ENCODE measurements around the gene KIRREL1.

DNA sequence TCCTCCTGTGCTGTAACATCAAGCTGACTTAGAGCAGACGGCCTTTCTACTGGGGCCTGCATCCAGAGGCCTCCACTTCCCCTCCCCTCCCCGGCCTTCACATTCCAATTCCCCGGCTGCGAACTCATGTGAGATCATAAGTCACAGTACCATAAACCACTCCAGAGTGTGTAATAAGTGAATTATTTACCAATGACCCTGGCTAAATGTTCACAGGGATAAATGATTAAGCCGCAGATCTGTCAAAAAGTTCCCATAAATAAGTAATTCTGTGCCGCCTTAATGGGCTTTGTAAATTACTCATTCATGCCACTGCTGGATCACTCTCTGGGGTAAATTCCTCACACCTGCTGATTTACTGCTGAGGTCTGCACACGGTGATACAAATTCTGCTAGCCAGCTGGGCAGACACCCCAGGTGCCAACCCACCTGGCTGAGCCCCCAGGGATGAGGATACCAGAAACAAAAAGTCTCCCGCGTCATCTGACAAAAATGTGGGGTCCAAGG, 27.4 kb upstream of the KIRREL1 start:
- TF ChIP-seq, protein P1, sequence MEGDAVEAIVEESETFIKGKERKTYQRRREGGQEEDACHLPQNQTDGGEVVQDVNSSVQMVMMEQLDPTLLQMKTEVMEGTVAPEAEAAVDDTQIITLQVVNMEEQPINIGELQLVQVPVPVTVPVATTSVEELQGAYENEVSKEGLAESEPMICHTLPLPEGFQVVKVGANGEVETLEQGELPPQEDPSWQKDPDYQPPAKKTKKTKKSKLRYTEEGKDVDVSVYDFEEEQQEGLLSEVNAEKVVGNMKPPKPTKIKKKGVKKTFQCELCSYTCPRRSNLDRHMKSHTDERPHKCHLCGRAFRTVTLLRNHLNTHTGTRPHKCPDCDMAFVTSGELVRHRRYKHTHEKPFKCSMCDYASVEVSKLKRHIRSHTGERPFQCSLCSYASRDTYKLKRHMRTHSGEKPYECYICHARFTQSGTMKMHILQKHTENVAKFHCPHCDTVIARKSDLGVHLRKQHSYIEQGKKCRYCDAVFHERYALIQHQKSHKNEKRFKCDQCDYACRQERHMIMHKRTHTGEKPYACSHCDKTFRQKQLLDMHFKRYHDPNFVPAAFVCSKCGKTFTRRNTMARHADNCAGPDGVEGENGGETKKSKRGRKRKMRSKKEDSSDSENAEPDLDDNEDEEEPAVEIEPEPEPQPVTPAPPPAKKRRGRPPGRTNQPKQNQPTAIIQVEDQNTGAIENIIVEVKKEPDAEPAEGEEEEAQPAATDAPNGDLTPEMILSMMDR (IDR thresholded peaks at IDR 0.05), result no peak
- TF ChIP-seq POLR2A (IDR thresholded peaks at IDR 0.05), result no peak
